SU-DHL-6 (cell line): ENCODE results near the gene FAM20A.

Experiments used
- H2AFZ ChIP-seq: fragments of 200-600 bp; sonication (generic); 2 replicates; pipeline ENCODE4 v1.6.1; 2014; ENCODE audit warnings: low read depth, mild to moderate bottlenecking, moderate library complexity, mixed read lengths, antibody characterized with exemption, low read length; ENCODE audit not compliant: severe bottlenecking
- H3F3A ChIP-seq: fragments of 200-600 bp; shearing (Covaris generic); 2 replicates; pipeline ENCODE4 v1.6.0; 2016; ENCODE audit warnings: antibody characterized with exemption, mild to moderate bottlenecking; ENCODE audit not compliant: insufficient read depth
- H3K27ac ChIP-seq: fragments of 200-600 bp; sonication (generic); 2 replicates; pipeline ENCODE4 v1.5.1; 2016; ENCODE audit warnings: low read depth, mild to moderate bottlenecking, low read length, moderate library complexity, mixed read lengths
- H3K27me3 ChIP-seq: fragments of 200-600 bp; sonication (generic), shearing (Covaris generic); 2 replicates; pipeline ENCODE4 v1.6.0; 2014; ENCODE audit warnings: mild to moderate bottlenecking, low read length
- H3K36me3 ChIP-seq: fragments of 200-600 bp; sonication (generic); 2 replicates; pipeline ENCODE4 v1.6.1; 2014; ENCODE audit warnings: mild to moderate bottlenecking, low read length, mixed read lengths
- H3K4me2 ChIP-seq: fragments of 300-600, 200-600 bp; shearing (Covaris generic), sonication (generic); 2 replicates; pipeline ENCODE4 v1.6.0; 2014; ENCODE audit warnings: low read length, low read depth, mild to moderate bottlenecking; ENCODE audit not compliant: poor library complexity, severe bottlenecking
- H3K4me3 ChIP-seq: fragments of 200-600 bp; sonication (generic); 2 replicates; pipeline ENCODE4 v1.5.1; 2014; ENCODE audit warnings: antibody characterized with exemption, low read length, mild to moderate bottlenecking, mixed read lengths; ENCODE audit not compliant: insufficient read depth, poor library complexity, severe bottlenecking
- H3K79me2 ChIP-seq: fragments of 200-600 bp; sonication (generic); 2 replicates; pipeline ENCODE4 v1.6.1; 2014; ENCODE audit warnings: mild to moderate bottlenecking, low read length, moderate library complexity; ENCODE audit not compliant: insufficient read depth
- H3K9ac ChIP-seq: fragments of 200-600 bp; sonication (generic); 2 replicates; pipeline ENCODE4 v1.7.0; 2014; ENCODE audit warnings: mild to moderate bottlenecking, low read length
- H3K9me2 ChIP-seq: fragments of 200-600 bp; sonication (generic); replicated peaks from 2 replicates; pipeline ENCODE4 v1.6.1; 2014; ENCODE audit warnings: low read length; ENCODE audit not compliant: insufficient read depth
- H3K9me3 ChIP-seq: fragments of 200-600 bp; sonication (generic); 2 replicates; pipeline ENCODE4 v1.6.1; 2014; ENCODE audit warnings: low read length, mixed read lengths; ENCODE audit not compliant: insufficient read depth
- H4K20me1 ChIP-seq: fragments of 200-600 bp; sonication (generic); 2 replicates; pipeline ENCODE4 v1.6.1; 2014; ENCODE audit warnings: low read depth, mild to moderate bottlenecking, antibody characterized with exemption, low read length, moderate library complexity, mixed read lengths
- EZH2phosphoT487 ChIP-seq: fragments of 200-600 bp; sonication (generic), shearing (Covaris generic); conservative IDR thresholded peaks from 2 replicates; pipeline ENCODE4 v1.6.1; 2018; ENCODE audit warnings: mild to moderate bottlenecking, antibody characterized with exemption, low read length, moderate library complexity, mixed read lengths
- TF ChIP-seq, protein P1 (sequence below): fragments of 200-600 bp; sonication (generic); IDR thresholded peaks from one replicate; pipeline ENCODE4 v1.5.1; 2017; ENCODE audit warnings: antibody characterized with exemption, mild to moderate bottlenecking, low read length, moderate library complexity; ENCODE audit not compliant: insufficient read depth, poor library complexity, severe bottlenecking

FAM20A gene

DNA sequence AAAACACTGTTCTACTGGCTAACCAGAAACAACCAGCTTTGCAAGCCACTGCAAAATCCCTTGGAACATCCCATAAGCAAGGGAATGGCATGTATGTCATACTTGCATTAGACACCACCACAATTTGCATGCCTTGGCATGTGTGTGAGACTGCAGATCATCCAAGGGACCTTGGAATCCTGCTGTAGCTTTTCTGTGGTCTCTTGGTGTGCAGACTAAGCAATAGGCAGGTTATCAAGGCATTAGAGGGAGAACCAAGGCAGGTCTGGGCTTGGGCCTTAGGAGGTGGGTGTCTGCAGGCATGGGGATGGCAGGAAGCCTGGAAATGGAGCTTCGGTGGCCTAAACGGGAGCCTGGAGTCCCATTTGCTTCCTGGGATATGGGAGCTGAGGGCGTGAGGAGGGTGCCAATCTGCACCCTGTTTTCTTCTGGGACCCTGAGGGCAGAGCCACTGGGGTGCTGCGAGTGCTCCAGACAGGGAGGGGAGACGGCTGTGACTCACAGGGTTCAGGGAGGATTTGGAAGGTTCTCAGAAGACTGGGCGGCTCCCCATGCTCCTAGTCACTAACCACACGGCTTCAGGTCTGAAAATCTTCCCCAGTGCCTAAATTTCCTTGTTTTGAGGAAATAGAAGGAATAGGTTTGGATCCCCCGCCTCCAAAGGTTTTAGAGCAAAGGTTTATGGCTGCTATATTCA is 36.6 kb downstream of the FAM20A start:
- no peak overlapping the region for H3K27ac ChIP-seq
- H3K9ac ChIP-seq = no peak overlapping the region
- no peaks in the 10 kb centered on the region for H3K36me3 ChIP-seq
- H4K20me1 ChIP-seq = no peaks in the 10 kb centered on the region
- H3K27me3 ChIP-seq = no peaks in the 10 kb centered on the region
- no peaks in the 10 kb centered on the region for H3F3A ChIP-seq
- H3K9me3 ChIP-seq = no peaks in the 10 kb centered on the region
- H3K4me3 ChIP-seq = no peak overlapping the region
- no peaks in the 10 kb centered on the region for H3K9me2 ChIP-seq
- H3K79me2 ChIP-seq = no peaks in the 10 kb centered on the region
- no peak overlapping the region for H2AFZ ChIP-seq
- TF ChIP-seq, protein P1, sequence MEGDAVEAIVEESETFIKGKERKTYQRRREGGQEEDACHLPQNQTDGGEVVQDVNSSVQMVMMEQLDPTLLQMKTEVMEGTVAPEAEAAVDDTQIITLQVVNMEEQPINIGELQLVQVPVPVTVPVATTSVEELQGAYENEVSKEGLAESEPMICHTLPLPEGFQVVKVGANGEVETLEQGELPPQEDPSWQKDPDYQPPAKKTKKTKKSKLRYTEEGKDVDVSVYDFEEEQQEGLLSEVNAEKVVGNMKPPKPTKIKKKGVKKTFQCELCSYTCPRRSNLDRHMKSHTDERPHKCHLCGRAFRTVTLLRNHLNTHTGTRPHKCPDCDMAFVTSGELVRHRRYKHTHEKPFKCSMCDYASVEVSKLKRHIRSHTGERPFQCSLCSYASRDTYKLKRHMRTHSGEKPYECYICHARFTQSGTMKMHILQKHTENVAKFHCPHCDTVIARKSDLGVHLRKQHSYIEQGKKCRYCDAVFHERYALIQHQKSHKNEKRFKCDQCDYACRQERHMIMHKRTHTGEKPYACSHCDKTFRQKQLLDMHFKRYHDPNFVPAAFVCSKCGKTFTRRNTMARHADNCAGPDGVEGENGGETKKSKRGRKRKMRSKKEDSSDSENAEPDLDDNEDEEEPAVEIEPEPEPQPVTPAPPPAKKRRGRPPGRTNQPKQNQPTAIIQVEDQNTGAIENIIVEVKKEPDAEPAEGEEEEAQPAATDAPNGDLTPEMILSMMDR = no peak
- no peak for TF ChIP-seq EZH2phosphoT487
- H3K4me2 ChIP-seq = no peak overlapping the region

DNA sequence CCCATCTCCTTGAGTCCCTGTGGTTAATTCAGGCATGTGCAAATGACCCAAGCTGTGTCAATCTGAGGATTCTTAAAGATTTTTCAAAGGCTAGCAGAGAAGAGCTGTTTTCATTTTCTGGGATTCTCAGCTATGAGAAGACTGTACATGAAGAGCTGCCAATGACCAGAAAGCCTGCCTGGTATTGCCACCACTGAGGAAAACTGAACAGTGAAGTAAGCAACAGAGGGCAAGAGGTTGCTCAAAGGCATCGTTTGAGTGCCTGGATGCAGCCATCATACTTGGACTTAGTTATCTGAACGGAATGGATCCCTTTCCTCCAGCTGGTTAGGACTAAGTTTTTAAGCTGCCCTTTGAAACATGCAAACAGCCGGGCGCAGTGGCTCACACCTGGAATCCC is 38.4 kb downstream of the FAM20A start:
- no peaks in the 10 kb centered on the region for H3K27me3 ChIP-seq
- no peaks in the 10 kb centered on the region for H3K9me3 ChIP-seq
- H4K20me1 ChIP-seq = no peaks in the 10 kb centered on the region
- H3K9ac ChIP-seq = no peak overlapping the region
- no peak overlapping the region for H2AFZ ChIP-seq
- H3K27ac ChIP-seq = no peak overlapping the region
- H3K36me3 ChIP-seq = no peaks in the 10 kb centered on the region
- no peak overlapping the region for H3K4me2 ChIP-seq
- H3K79me2 ChIP-seq = no peaks in the 10 kb centered on the region
- no peaks in the 10 kb centered on the region for H3K9me2 ChIP-seq
- no peak for TF ChIP-seq EZH2phosphoT487
- TF ChIP-seq, protein P1 = no peak
- no peak overlapping the region for H3K4me3 ChIP-seq
- no peaks in the 10 kb centered on the region for H3F3A ChIP-seq

DNA sequence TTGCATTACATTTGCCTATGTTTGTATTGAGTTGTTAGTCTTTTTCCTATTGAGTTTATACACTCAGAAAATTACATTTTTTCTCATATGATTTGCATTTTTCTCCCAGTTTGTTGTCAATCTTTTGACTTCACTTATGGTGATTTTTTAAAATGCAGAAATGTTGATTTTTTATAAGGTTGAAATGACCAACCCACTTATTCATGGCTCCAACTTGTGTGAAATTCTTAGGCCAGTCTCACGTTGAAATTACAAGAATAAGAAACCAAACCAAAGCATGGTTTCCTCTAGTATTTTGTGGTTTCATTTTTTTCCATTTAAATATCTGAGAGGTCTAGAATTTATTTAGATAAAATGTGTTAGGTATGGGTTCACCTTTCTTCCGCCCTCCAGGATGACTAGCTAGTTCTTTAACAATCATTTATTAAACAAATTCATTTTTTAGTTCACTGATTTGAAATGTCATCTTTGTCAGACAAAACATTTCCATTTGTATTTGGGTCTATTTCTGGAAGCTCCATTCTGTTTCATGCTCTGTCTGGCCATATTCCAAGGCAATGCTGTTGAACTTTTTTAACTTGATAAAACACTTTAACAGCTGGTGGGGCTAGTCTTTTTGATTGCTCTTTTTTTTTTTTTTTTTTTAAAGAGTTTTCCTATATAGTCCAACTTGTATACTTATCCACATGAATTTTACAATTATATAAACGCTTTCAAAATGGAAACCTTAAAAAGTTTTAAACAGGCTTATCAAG is 40.0 kb downstream of the FAM20A start:
- Histone ChIP-seq H3K4me3 (no peak overlapping the region), H3K27me3 (no peaks in the 10 kb centered on the region), H3K9ac (no peak overlapping the region), H4K20me1 (no peaks in the 10 kb centered on the region), H3K79me2 (no peaks in the 10 kb centered on the region), H3K9me2 (no peaks in the 10 kb centered on the region), H2AFZ (no peak overlapping the region), H3K27ac (no peak overlapping the region), H3K9me3 (no peaks in the 10 kb centered on the region), H3K4me2 (no peak overlapping the region), H3F3A (no peaks in the 10 kb centered on the region), H3K36me3 (no peaks in the 10 kb centered on the region)
- TF ChIP-seq EZH2phosphoT487 = no peak
- TF ChIP-seq, protein P1 = no peak
